GM12878 (cell line): ENCODE data around the gene IL4I1. TPM values are rescaled to one million over a fixed set of nuclear protein-coding genes. Genes with fewer than 3 reads are reported as not detected.

Experiments used
- ASH2L ChIP-seq: fragments of 300-600, 200-600 bp; sonication (generic); IDR thresholded peaks from 2 replicates; pipeline ENCODE4 v1.6.1; 2017; ENCODE audit warnings: low read depth, mild to moderate bottlenecking, borderline replicate concordance
- BCL3 ChIP-seq: IDR thresholded peaks from 2 replicates; pipeline ENCODE4 v1.6.1; 2011; ENCODE audit warnings: borderline replicate concordance, low read depth, mild to moderate bottlenecking, moderate library complexity, low read length; ENCODE audit not compliant: insufficient read depth, poor library complexity, severe bottlenecking
- CEBPB ChIP-seq, 2 experiments: fragments of 150-350 bp in 1 of 2; IDR thresholded peaks; 2 replicates each; pipeline ENCODE4 v1.6.1; 2012 to 2014; ENCODE audit warnings: low read depth in 2 of 2, low read length in 2 of 2, borderline replicate concordance in 1 of 2, inconsistent platforms in 1 of 2
- CREB1 ChIP-seq: IDR thresholded peaks from 2 replicates; pipeline ENCODE4 v1.6.1; 2012; ENCODE audit warnings: low read depth, mild to moderate bottlenecking, inconsistent platforms
- E2F4 ChIP-seq: IDR thresholded peaks from 2 replicates; pipeline ENCODE4 v1.6.1; 2012; ENCODE audit warnings: low read depth, low read length, improper control_type of control experiment
- HDAC2 ChIP-seq: fragments of 200-600 bp; sonication (generic); IDR thresholded peaks from 2 replicates; pipeline ENCODE4 v1.6.1; 2017
- JUND ChIP-seq: IDR thresholded peaks from 2 replicates; pipeline ENCODE4 v1.6.1; 2012; ENCODE audit warnings: low read depth, mild to moderate bottlenecking, low read length, improper control_type of control experiment, moderate library complexity
- KAT2A ChIP-seq: conservative IDR thresholded peaks from 2 replicates; pipeline ENCODE4 v1.6.1; 2011; ENCODE audit warnings: low read depth, low read length; ENCODE audit not compliant: control insufficient read depth
- MXI1 ChIP-seq: fragments of 150-350 bp; IDR thresholded peaks from 2 replicates; pipeline ENCODE4 v1.6.1; 2011; ENCODE audit warnings: low read depth, mild to moderate bottlenecking, inconsistent platforms, low read length, improper control_type of control experiment
- MYB ChIP-seq: fragments of 150-350 bp; IDR thresholded peaks from 2 replicates; pipeline ENCODE4 v1.6.1; 2014; ENCODE audit warnings: mild to moderate bottlenecking, low read depth, low read length, borderline replicate concordance
- NR2C2 ChIP-seq: IDR thresholded peaks from 2 replicates; pipeline ENCODE4 v1.6.1; 2011; ENCODE audit warnings: borderline replicate concordance, low read depth; ENCODE audit not compliant: control insufficient read depth, insufficient read length
- RELA ChIP-seq: fragments of 450-650 bp; IDR thresholded peaks from 2 replicates; pipeline ENCODE4 v1.8.0; 2014; ENCODE audit warnings: borderline replicate concordance; ENCODE audit not compliant: partially characterized antibody
- RFX5 ChIP-seq: IDR thresholded peaks from 2 replicates; pipeline ENCODE4 v1.6.1; 2011; ENCODE audit warnings: low read depth, low read length, improper control_type of control experiment
- SIX5 ChIP-seq: IDR thresholded peaks from 2 replicates; pipeline ENCODE4 v1.6.1; 2011; ENCODE audit warnings: mild to moderate bottlenecking, low read depth, low read length, moderate library complexity; ENCODE audit not compliant: severe bottlenecking
- STAT1 ChIP-seq: fragments of 450-650 bp; conservative IDR thresholded peaks from 2 replicates; pipeline ENCODE4 v1.6.1; 2014; ENCODE audit warnings: antibody characterized with exemption, mild to moderate bottlenecking
- ZBTB40 ChIP-seq: fragments of 450-650 bp; IDR thresholded peaks from 2 replicates; pipeline ENCODE4 v1.6.1; 2016; ENCODE audit warnings: mild to moderate bottlenecking, moderate library complexity, borderline replicate concordance
- ZNF687 ChIP-seq: fragments of 450-650 bp; IDR thresholded peaks from 2 replicates; pipeline ENCODE4 v1.6.1; 2017; ENCODE audit warnings: mild to moderate bottlenecking, moderate library complexity
- polyA plus RNA-seq, 11 experiments: library from polyadenylated mRNA; depleted of rRNA in 4 of 11; unstranded in 6 of 11; stranded (reverse) in 5 of 11; fragments of >200 nt; fragmentation: Nextera tagmentation in 4 of 11; fragmentation: Illumina TruSeq in 1 of 11; extraction: Ambion mirVana in 4 of 11; extraction: Trizol in 1 of 11; gene quantifications; 1 replicate in 1 of 11; 2 replicates in 10 of 11; pipeline versions ENCODE4 v1.2.1 to v1.2.3, GENCODE V29; 2011 to 2016; ENCODE audit warnings: inconsistent platforms in 2 of 11, missing spikeins in 2 of 11, low read depth in 1 of 11
- total RNA-seq, 4 experiments: library from RNA; depleted of rRNA in 3 of 4; stranded (reverse); fragments of >200 nt in 3 of 4; fragmentation: Illumina TruSeq in 1 of 4; extraction: Trizol in 1 of 4; gene quantifications; 2 replicates each; pipeline versions ENCODE4 v1.2.1 to v1.2.3, GENCODE V29; 2013 to 2021

Gene IL4I1
- total and polyA plus RNA-seq, 10 of the 15 experiments (the other 5 are each of a cell fraction or from before 2014, with no cell fraction given), result 0.62 to 83.8 (median 42.8) TPM

- TF ChIP-seq E2F4 (no peak), JUND (peak; percentile 98), SIX5 (peak; percentile 79), KAT2A (no peak), ASH2L (0 out of 2 replicates have a peak, but pooled peaks have one; percentile 94), CEBPB (IDR thresholded peaks at IDR 0.05; ENCODE audit: borderline replicate concordance in 1 of 2, low read depth in 2 of 2, low read length in 2 of 2) (no peak), HDAC2 (no peak), ZBTB40 (peak; percentile 38; the same call in 1 of the 2 replicates), RFX5 (no peak), NR2C2 (no peak), BCL3 (no peak), ZNF687 (0 out of 2 replicates have a peak, but pooled peaks have one; percentile 45), RELA (peak; percentile 45), STAT1 (peak; percentile 68; the same call in 1 of the 2 replicates), CREB1 (peak; percentile 96), MYB (no peak), MXI1 (peak; percentile 19; the same call in 1 of the 2 replicates)
These were observed 46.0 kb downstream of the IL4I1 start, which contains the start of gene PTOV1 (continued) for GRCh38 chr19:49850487-49851342.
